Embryonic facial prominence (tissue), 1 donor: ENCODE data around the gene MGST2.

Experiments
- DNase-seq: peaks from one replicate; pipeline ENCODE4 v3.0.0-alpha.2; 2016; ENCODE audit errors: extremely low spot score

Gene MGST2

GRCh38 chr4:139738846-139739613, 73.4 kb downstream of the MGST2 start:
- DNase-seq: no peak

- DNase-seq: no peak
These were observed 74.5 kb downstream of the MGST2 start for GRCh38 chr4:139740121-139740520.

- peak; percentile 76 for DNase-seq
These were observed 75.0 kb downstream of the MGST2 start for GRCh38 chr4:139740531-139741041.

GRCh38 chr4:139743027-139743426, 77.4 kb downstream of the MGST2 start:
- no peak for DNase-seq

GRCh38 chr4:139744232-139744631, 78.6 kb downstream of the MGST2 start:
- DNase-seq: no peak

- no peak for DNase-seq
These were observed 79.6 kb downstream of the MGST2 start for GRCh38 chr4:139745111-139745639.

GRCh38 chr4:139746431-139747171, 81.0 kb downstream of the MGST2 start:
- no peak for DNase-seq

- DNase-seq: no peak
These were observed 83.7 kb downstream of the MGST2 start for GRCh38 chr4:139749338-139749737.

- no peak for DNase-seq
These were observed 84.3 kb downstream of the MGST2 start for GRCh38 chr4:139749835-139750498.

- DNase-seq: no peak
These were observed 88.1 kb downstream of the MGST2 start for GRCh38 chr4:139753686-139754085.
